ENCODE measurements around the gene SLC16A10. TPM values are rescaled to one million over a fixed set of nuclear protein-coding genes. Genes with fewer than 3 reads are reported as not detected.

SLC16A10 gene
- polyA plus RNA-seq, 3 donors: 0.05 to 0.15 TPM; not detected in 1

DNA sequence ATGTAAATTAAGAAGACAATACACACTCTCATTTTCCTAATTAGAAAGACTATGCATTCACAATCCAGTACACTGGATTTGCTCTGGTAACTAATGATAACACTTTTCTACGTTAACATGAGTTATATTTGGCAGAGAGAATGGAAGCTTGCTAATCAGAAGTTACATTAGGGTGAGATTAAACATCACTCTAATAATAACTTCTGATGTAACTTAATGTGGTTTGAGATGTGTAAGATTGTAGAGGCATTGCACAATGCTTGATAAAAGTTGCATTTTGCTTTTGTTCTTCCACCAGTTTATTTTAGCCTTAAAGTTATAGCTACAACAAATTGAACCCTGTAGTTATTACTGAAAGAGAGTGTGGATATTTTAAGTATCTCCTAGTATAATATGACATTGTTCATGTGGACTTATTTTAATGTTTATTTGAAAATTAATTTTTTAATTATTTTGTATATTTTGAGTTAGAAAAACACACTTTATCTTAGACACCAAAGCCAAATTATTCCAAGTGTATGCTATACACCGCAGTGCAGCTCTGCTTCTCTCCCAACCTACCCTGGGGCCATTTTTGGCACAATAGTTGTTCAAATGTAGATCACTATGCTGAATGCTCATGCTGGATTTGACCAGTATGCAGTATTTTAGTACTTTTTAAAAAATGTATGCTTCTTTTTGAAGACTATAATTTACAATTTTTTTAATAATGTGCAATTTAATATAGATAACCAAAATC is 143.2 kb downstream of the SLC16A10 start:
- H3K4me1 Mint-ChIP-seq: peaks cover 30% of the 10 kb centered on the region
- no peaks in the 10 kb centered on the region for H3K36me3 ChIP-seq (replicated peaks in 1 of 2; ENCODE audit: control insufficient read depth in 1 of 2, insufficient read depth in 2 of 2, low read length in 2 of 2)
- H3K9me3 Mint-ChIP-seq: peaks cover 0 to 3% (median 2%) of the 10 kb centered on the region in 7 donors
- peak overlapping the region in 2 of 3 experiments; percentile 5 to 31 for H3K4me3 ChIP-seq (replicated peaks in 1 of 3; ENCODE audit: low read depth in 2 of 3, low read length in 3 of 3)
- no peaks in the 10 kb centered on the region for H3K27me3 ChIP-seq (ENCODE audit: control insufficient read depth in 2 of 2, insufficient read depth in 2 of 2, low read length in 2 of 2)
- no peaks in the 10 kb centered on the region for H4K20me1 ChIP-seq (ENCODE audit: insufficient read depth, low read length)
- H3K4me1 ChIP-seq (ENCODE audit: control insufficient read depth in 1 of 2, insufficient read depth in 2 of 2, low read length in 2 of 2): peaks cover 26 to 35% of the 10 kb centered on the region in 2 donors
- H3K9me3 ChIP-seq (replicated peaks in 1 of 2; ENCODE audit: control insufficient read depth in 1 of 2, insufficient read depth in 1 of 2, low read length in 2 of 2): no peaks in the 10 kb centered on the region
- H3K4me2 ChIP-seq (replicated peaks; ENCODE audit: extremely low read depth, low read length, poor library complexity, severe bottlenecking): peak overlapping the region; percentile 45
- H3K27ac Mint-ChIP-seq: peak overlapping the region; percentile 86 to 97 (median 94)
- intact Hi-C loops (cut with micrococcal nuclease): no loop called here
- TF ChIP-seq, protein P1, sequence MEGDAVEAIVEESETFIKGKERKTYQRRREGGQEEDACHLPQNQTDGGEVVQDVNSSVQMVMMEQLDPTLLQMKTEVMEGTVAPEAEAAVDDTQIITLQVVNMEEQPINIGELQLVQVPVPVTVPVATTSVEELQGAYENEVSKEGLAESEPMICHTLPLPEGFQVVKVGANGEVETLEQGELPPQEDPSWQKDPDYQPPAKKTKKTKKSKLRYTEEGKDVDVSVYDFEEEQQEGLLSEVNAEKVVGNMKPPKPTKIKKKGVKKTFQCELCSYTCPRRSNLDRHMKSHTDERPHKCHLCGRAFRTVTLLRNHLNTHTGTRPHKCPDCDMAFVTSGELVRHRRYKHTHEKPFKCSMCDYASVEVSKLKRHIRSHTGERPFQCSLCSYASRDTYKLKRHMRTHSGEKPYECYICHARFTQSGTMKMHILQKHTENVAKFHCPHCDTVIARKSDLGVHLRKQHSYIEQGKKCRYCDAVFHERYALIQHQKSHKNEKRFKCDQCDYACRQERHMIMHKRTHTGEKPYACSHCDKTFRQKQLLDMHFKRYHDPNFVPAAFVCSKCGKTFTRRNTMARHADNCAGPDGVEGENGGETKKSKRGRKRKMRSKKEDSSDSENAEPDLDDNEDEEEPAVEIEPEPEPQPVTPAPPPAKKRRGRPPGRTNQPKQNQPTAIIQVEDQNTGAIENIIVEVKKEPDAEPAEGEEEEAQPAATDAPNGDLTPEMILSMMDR (IDR thresholded peaks at IDR 0.05): no peak
- peak overlapping the region; percentile 37 to 62 for H3K4me3 Mint-ChIP-seq
- no peaks in the 10 kb centered on the region for H3K79me2 ChIP-seq (ENCODE audit: insufficient read depth, low read length)
- H3K27ac ChIP-seq (ENCODE audit: low read depth in 1 of 2, low read length in 2 of 2): peak overlapping the region; percentile 74 to 86
- WGBS (ENCODE audit: insufficient coverage): no CpG with 5 or more reads among the region's 2 CpGs
- H3K27me3 Mint-ChIP-seq (ENCODE audit: low read depth in 3 of 3): peaks cover 0 to 3% (median 0%) of the 10 kb centered on the region in 3 donors
- peak overlapping the region; percentile 39 for H2AFZ ChIP-seq (ENCODE audit: insufficient read depth, low read depth, low read length, poor library complexity, severe bottlenecking)
- no peaks in the 10 kb centered on the region for H3K36me3 Mint-ChIP-seq
- no peak overlapping the region for H3K9ac ChIP-seq (ENCODE audit: insufficient read depth, low read length, poor library complexity, severe bottlenecking)
- peak; percentile 65 to 86 (median 68) for DNase-seq

DNA sequence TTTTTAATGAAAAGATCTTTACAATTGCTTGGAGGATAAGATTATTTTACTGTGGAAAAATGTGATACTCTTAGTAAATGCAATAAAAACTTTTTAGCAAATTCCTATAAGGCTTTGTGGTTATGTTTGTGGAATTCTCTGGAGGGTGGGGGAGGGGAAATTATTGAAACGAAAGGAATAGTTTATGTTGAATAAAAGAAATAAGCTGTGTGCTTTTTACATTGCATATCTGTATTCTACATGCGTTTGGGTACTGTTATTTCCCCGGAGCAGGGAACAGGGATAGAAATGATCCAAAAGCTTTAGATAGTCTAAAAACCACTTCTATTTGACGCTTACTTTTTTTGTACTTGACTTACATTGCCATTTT is 143.8 kb downstream of the SLC16A10 start:
- TF ChIP-seq, protein P1 (IDR thresholded peaks at IDR 0.05): no peak

More for the DNA sequence above, 143.8 kb downstream of the SLC16A10 start:
- H3K36me3 Mint-ChIP-seq: no peaks in the 10 kb centered on the region
- Histone ChIP-seq H3K27me3 (ENCODE audit: control insufficient read depth in 2 of 2, insufficient read depth in 2 of 2, low read length in 2 of 2) (no peaks in the 10 kb centered on the region), H3K79me2 (ENCODE audit: insufficient read depth, low read length) (no peaks in the 10 kb centered on the region), H3K9ac (ENCODE audit: insufficient read depth, low read length, poor library complexity, severe bottlenecking) (no peak overlapping the region), H3K27ac (ENCODE audit: low read depth in 1 of 2, low read length in 2 of 2) (peak overlapping the region in 1 of 2 donors; percentile 74), H3K4me3 (replicated peaks in 1 of 3; ENCODE audit: low read depth in 2 of 3, low read length in 3 of 3) (no peak overlapping the region), H3K4me1 (ENCODE audit: control insufficient read depth in 1 of 2, insufficient read depth in 2 of 2, low read length in 2 of 2) (peaks cover 26 to 35% of the 10 kb centered on the region in 2 donors), H3K36me3 (replicated peaks in 1 of 2; ENCODE audit: control insufficient read depth in 1 of 2, insufficient read depth in 2 of 2, low read length in 2 of 2) (no peaks in the 10 kb centered on the region), H3K4me2 (replicated peaks; ENCODE audit: extremely low read depth, low read length, poor library complexity, severe bottlenecking) (no peak overlapping the region), H3K9me3 (replicated peaks in 1 of 2; ENCODE audit: control insufficient read depth in 1 of 2, insufficient read depth in 1 of 2, low read length in 2 of 2) (no peaks in the 10 kb centered on the region), H4K20me1 (ENCODE audit: insufficient read depth, low read length) (no peaks in the 10 kb centered on the region), H2AFZ (ENCODE audit: insufficient read depth, low read depth, low read length, poor library complexity, severe bottlenecking) (no peak overlapping the region)
- DNase-seq: no peak
- no peak overlapping the region for H3K4me3 Mint-ChIP-seq
- peaks cover 0 to 3% (median 0%) of the 10 kb centered on the region in 3 donors for H3K27me3 Mint-ChIP-seq (ENCODE audit: low read depth in 3 of 3)
- WGBS (ENCODE audit: insufficient coverage): 63% methylated on average over 1 of the region's 4 CpGs
- H3K4me1 Mint-ChIP-seq: peaks cover 30% of the 10 kb centered on the region
- peak overlapping the region in 2 of 7 donors; percentile 54 to 79 for H3K27ac Mint-ChIP-seq
- peaks cover 0 to 4% (median 2%) of the 10 kb centered on the region in 7 donors for H3K9me3 Mint-ChIP-seq
- intact Hi-C loops (cut with micrococcal nuclease): no loop called here

All from CD14-positive monocyte (primary cell).